GM18909 (cell line): Measurements from ENCODE around the gene DNAH11.
"Not testable (repeated sequence)": the region's sequence is repeated elsewhere in the genome, so short reads cannot be mapped to it uniquely, and the experiment has no call there.

Experiments
- ATAC-seq: cut with Tn5 transposase; IDR thresholded peaks from one replicate; pipeline ENCODE4 v1.9.1; 2021; ENCODE audit warnings: mild to moderate bottlenecking; ENCODE audit not compliant: unreplicated experiment, poor library complexity

Gene DNAH11

GRCh38 chr7:21611129-21611528 is 68.3 kb downstream of the DNAH11 start:
- no peak for ATAC-seq

- ATAC-seq: no peak
These were observed 73.3 kb downstream of the DNAH11 start for GRCh38 chr7:21616091-21616490.

GRCh38 chr7:21616796-21617436 is 74.1 kb downstream of the DNAH11 start:
- no peak for ATAC-seq

- ATAC-seq: no peak
These were observed 74.7 kb downstream of the DNAH11 start for GRCh38 chr7:21617513-21617912.

- ATAC-seq: no peak
These were observed 75.1 kb downstream of the DNAH11 start for GRCh38 chr7:21617916-21618390.

- no peak for ATAC-seq
These were observed 75.9 kb downstream of the DNAH11 start for GRCh38 chr7:21618706-21619105.

- ATAC-seq: no peak
These were observed 77.2 kb downstream of the DNAH11 start for GRCh38 chr7:21620054-21620453.

- no peak for ATAC-seq
These were observed 81.5 kb downstream of the DNAH11 start for GRCh38 chr7:21624320-21624719.

- ATAC-seq: no peak
These were observed 93.9 kb downstream of the DNAH11 start for GRCh38 chr7:21636694-21637093.

- ATAC-seq: no peak
These were observed 96.5 kb downstream of the DNAH11 start for GRCh38 chr7:21639206-21639868.

- ATAC-seq: no peak
These were observed 97.3 kb downstream of the DNAH11 start for GRCh38 chr7:21640105-21640504.

- ATAC-seq: no peak
These were observed 98.7 kb downstream of the DNAH11 start for GRCh38 chr7:21641546-21641945.

- no peak for ATAC-seq
These were observed 99.6 kb downstream of the DNAH11 start for GRCh38 chr7:21642422-21642821.

- ATAC-seq: no peak
These were observed 108.9 kb downstream of the DNAH11 start for GRCh38 chr7:21651697-21652096.

GRCh38 chr7:21653623-21654022 is 110.8 kb downstream of the DNAH11 start:
- ATAC-seq: no peak

- ATAC-seq: no peak
These were observed 113.2 kb downstream of the DNAH11 start for GRCh38 chr7:21656081-21656480.

GRCh38 chr7:21656796-21657195 is 114.0 kb downstream of the DNAH11 start:
- ATAC-seq: no peak

GRCh38 chr7:21670496-21670895 is 127.7 kb downstream of the DNAH11 start:
- no peak for ATAC-seq

- peak; percentile 51 for ATAC-seq
These were observed 129.0 kb downstream of the DNAH11 start for GRCh38 chr7:21671859-21672258.

GRCh38 chr7:21675255-21675654 is 132.4 kb downstream of the DNAH11 start:
- no peak for ATAC-seq

GRCh38 chr7:21690705-21691104 is 147.9 kb downstream of the DNAH11 start:
- ATAC-seq: no peak

GRCh38 chr7:21691146-21691545 is 148.3 kb downstream of the DNAH11 start:
- not testable (repeated sequence) for ATAC-seq
